ENCODE results near the gene ANKLE2.
"Not testable (repeated sequence)": the region's sequence is repeated elsewhere in the genome, so short reads cannot be mapped to it uniquely, and the experiment has no call there.

The ANKLE2 gene

DNA sequence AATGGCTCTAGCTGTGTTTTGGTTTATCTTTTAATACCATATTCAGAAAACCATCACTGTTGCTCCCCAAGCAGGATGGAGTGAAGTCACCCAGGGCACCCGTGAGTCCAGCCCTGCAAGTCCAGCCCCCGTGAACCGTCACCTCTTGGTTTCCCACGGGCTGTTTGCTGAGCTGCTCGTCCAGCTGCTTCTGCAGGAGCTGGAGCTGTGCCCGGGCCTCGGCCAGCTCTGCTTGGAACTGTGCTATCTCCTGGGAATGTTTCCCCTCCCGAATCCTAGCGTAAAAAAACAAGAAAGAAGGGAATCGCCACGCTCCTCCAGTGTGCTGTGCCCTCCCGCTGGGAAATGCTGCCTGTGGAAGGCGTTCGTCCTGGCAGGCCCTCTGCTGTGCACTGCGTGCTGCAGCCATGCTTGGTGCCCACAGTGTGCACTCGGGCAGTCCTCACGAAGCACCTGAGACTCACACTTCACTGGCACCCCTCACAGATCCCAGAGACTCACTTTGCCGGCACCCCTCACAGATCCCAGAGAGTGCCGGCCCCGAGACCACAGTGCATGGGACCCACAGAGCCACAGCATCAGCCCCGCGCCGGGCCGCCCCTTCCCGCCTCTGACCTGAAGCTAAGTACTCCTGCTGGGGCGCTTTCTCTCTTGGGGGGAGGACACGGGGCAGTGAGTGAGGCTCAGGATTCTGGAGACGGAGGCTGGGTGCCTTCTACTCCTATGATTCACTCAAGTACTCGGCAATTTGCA is 15.4 kb upstream of the ANKLE2 start:
- DNase-seq (ENCODE audit: low read depth in 2 of 2) = no peak

DNA sequence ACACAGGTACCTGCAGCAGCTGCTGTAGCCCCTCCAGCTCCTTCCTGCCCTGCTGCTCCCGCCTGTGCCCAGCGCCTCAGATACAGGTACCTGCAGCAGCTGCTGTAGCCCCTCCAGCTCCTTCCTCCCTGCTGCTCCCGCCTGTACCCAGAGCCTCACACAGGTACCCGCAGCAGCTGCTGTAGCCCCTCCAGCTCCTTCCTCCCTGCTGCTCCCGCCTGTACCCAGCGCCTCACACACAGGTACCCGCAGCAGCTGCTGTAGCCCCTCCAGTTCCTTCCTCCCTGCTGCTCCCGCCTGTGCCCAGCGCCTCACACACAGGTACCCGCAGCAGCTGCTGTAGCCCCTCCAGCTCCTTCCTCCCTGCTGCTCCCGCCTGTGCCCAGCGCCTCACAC is 14.6 kb upstream of the ANKLE2 start:
- not testable (repeated sequence) for DNase-seq (ENCODE audit: low read depth in 2 of 2)

DNA sequence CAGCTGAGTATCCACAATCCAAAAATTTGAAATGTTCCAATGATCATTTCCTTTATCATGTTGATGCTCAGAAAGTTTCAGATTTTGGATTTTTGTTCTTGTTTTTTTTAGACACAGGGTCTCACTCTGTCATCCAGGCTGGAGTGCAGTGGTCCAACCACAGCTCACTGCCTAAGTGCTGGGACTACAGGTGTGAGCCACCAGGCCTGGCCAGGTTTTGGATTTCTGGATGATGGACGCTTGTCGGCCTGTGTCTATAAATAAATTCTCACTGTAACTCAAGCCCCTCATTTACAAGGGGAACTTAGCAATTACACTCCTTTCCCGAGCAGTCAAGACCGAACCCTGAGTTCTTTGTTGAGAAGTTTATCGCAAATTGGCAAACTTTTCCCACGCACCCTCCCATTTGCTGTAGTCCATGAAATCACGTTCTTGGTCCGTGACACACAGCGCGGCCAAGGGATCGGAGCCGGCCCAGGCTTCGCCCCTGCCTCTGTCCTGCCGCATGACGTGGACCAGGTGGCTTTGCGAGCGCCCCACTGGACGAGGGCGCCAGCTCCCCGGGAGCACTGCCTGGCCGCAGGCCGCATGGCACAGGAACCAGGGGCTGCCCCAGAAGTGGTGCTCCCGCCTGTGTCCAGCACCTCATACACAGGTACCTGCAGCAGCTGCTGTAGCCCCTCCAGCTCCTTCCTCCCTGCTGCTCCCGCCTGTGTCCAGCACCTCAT is 14.0 kb upstream of the ANKLE2 start:
- no peak for DNase-seq (ENCODE audit: low read depth in 2 of 2)

DNA sequence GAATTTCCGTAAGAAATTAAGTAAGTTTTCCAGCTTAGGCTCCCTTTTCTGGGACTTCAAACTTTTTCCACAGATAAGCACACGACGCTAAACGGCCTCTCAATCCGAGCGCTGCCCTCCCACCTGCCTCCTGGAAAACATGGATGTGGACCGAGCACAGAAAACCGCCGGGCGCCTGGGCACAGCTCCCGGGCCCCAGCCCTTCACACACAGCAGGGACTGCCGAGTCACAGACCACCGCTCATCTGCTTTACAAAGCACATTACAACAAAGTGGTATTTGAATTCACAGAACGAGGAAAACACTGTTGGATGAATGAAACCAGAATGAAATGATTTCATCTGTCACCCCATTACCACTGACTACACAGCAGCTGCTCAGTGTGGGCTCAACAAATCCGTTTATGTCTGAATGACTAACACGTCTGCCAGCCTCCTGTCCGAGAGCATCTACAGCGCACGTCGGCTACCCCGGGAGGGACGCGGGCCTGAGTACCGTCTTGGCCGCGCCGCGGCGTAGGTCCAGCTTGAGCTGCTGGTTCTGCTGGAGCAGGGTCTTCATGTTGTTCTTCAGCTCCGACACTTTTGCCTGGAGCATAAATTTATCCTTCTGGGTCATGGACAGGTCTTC is 13.1 kb upstream of the ANKLE2 start:
- no peak for DNase-seq (ENCODE audit: low read depth in 2 of 2)

DNA sequence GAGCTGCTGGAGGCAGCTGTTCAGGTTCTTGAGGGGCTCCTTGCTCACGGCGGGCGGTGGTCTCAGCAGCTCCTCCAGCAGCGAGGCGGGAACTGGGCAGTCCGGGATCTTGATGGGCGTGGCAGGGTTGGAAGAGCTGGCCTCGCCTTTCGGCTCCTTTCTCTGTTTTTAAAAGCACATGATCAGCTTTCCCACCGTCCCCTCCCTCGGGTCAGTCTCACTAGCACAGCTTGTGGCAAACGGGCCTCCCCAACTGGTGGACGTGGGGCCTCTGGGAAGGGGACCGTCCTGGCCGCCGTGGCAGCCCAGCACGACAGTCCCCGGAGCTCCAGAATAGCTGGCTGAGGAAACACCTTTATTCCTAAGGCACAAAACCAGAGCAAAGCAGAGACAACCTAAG is 12.5 kb upstream of the ANKLE2 start:
- DNase-seq (ENCODE audit: low read depth in 2 of 2) = no peak

DNA sequence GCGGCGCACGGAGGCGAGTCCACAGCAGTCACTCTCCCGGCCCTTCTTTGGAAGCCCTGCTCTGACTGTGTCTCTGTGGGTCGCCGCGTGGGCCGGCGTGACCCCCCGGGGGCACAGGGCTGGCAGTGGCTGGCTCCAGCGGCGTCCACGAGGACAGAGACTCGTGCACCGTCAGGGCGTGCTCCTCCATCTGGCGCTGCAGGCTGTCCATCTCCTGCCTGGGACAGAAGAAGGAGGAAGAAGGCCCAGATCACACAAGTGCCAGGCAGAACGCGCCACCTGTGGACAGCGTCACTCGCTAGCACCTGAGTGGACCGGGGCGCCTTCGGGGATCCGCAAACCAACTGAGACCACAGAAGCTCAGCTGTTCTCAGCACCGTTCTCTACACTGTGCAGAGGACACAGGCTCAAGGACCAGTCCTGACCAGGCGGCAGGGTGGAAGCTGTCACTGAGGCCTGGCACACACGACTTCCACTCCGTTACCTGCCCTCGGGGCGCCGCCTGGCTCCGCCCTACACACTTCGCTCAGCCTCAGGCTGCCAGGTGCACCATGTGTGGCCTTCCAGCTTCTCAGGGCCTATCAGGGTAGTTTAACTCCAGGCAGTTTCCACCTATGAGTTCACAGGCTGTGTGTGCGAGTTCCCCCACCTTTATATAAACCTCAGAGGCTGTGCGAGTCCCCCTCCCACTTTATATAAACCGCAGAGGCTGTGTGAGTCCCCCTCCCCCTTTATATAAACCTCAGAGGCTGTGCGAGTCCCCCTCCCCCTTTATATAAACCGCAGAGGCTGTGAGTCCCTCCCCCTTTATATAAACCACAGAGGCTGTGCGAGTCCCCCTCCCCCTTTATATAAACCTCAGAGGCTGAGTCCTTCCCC is 11.7 kb upstream of the ANKLE2 start:
- no peak for DNase-seq (ENCODE audit: low read depth in 2 of 2)

DNA sequence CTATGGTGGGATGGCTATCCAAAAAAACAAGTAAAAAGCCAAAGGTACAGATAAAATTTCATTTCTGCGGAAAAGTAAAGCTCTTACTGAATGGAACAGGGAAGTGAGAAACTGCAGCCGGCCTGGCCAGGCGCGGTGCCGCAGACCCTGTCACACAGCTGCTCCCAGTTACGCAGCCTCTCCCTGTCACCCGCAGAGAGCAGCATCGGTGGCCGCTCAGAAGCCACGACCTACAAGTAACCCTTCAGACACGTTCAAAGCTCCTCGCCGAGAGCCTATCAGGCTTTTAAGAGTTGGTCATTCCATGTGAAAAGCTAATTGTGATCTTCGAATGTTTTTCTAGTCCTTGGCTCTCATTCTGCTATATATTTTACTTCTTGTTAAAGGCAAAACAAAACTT is 11.0 kb upstream of the ANKLE2 start:
- no peak for DNase-seq (ENCODE audit: low read depth in 2 of 2)

DNA sequence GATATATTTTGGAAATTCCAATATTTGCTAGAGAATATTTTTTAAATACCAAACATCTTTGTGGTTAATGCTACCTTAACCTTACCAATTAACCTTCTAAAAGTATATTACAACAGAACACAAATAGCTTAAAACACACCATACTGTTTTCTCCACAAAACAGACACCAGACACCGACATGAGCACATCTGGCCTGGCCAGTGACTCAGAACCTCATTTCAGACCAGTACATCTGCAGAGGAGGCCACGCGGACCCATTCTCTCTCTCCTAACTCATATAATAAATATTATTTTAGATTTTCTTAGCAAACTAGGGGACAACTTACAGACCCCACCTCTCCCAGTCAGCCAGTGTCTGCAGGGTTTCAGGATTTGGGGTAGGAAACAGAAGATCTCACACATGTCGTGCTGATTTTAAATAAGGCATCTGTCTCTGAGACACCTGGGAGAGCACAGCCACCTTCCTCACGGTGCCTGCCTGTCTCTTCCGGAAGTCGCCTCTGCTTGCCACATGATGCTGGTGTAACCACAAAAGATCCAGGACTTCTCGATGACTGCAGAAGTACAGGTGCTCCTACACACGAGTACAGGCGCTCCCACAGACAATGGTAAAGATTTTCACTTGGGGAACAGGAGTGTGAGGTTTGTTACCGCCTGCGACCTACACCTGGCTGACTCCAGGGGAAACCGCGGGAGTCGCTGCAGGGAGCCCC is 9.7 kb upstream of the ANKLE2 start:
- peak in 1 of 2 donors; percentile 15 for DNase-seq (ENCODE audit: low read depth in 2 of 2)

DNA sequence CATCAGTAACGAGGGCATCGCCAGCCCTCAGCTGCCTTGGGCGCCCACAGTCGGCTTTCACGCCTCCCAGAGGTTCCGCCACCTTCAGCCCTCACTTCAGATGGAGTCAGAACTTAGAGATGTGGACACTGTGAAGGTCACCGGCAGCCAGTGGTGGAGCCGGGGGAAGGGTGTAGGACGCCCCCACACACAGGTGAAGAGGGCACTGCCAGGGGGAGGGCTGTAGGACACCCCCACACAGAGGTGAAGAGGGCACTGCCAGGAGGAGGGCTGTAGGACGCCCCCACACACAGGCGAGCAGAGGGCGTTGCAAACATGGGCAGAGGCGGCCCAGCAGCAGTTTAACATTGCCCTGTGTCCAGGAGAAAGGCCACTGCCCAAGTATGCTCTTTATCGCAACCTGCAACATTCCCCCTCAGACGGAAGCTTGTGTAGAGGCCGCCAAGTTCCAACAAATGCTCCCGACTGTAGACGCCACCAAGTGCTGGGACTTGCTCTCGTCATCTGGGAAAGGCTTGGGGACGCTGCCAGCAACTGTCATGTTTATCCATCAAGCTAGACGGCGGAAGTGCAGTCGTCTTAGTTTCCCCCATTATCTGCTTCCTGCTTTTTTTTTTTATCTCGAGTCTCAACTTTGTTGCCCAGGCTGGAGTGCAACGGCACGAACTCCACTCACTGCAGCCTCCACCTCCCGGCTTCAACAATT is 4.9 kb upstream of the ANKLE2 start:
- no peak for DNase-seq (ENCODE audit: low read depth in 2 of 2)

DNA sequence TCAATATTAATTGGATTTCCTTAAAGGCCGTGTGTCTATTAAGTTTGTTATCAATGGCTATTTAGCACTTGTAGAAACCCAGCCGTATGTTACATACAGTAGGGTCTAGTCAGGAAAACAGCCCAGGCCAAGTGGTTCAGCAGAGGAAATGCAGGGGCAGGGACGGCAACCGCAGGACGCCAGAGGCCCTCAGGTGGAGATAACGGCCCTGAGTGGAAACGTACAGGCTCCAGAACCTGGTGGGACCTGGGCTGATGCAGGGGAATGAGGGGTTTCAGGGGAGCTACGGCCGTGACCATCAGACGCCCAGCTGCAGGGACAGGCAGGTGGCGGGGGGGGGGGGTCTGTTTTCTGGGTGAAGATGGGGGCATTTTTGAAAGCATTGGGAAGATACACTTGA is 3.7 kb upstream of the ANKLE2 start:
- no peak for DNase-seq (ENCODE audit: low read depth in 2 of 2)

DNA sequence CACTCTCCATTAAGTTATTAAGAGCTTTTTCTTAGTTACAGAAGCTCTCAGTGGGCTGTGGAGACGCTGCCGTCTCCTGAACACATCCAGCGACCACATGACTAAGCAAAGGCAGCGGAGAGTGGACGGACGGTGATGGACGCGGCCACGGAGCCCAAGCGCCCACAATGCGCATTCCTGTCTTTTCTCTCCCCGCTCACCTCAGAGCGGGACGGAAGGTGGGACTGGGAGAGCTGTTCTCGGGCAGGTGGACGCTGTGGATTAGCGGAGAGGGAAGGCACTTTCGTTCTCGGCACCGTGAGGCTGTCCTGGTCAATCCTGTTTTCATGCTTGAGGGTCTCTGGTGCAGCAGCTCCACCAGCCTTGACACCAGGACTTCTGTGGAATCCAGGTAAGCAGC is 2.6 kb upstream of the ANKLE2 start:
- DNase-seq (ENCODE audit: low read depth in 2 of 2) = no peak

DNA sequence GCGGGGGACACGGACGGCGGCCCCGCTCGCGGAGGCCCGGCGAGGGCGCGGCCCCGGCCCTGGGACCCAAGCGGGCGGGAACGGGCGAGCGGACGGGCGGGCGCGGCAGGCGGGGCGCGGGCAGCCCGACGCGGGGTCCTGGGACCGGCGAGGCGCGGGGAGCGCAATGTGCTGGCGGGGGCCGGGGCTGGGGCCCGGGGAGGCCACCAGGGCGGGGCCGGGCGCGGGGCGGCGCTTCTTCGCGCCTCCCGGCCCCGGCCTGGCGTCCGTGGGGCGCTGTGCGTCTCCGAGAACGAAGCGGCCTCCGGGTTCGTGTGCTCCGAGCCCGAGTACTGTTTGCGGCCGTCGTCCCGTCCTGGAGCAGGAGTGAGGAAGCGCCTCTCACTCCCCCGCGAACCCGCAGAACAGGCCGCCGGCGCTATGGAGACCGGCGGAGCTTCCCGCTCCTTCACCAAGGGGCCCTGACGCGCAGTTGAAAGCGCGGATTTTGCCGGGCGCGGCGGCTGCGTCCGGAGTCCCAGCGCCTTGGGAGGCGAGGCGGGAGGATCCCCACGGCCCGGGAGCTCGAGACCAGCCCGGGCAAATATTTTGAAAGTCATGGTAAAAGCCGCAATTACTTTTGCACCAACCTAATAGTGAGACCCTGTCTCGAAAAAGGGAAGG is 420 bp upstream of the ANKLE2 start:
- peak; percentile 75 to 80 for DNase-seq (ENCODE audit: low read depth in 2 of 2)

DNA sequence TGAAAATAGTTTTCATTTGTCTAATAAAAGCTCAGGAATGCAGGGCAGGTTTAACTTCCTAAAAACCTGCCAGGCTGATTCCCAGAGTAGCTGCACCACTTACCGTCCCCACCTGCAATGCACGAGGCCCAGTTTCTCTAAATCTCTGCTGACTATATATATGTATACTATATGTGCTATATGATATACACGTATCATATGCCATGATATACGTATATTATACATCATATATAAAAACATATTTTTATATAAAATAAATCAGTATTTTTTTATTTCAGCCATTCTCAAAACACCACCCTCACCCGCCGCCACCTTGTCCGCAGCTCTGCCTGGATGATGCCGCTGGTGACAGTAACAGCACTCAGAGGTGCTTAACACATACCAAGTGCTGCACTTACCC is 2.3 kb downstream of the ANKLE2 start:
- no peak for DNase-seq (ENCODE audit: low read depth in 2 of 2)

DNA sequence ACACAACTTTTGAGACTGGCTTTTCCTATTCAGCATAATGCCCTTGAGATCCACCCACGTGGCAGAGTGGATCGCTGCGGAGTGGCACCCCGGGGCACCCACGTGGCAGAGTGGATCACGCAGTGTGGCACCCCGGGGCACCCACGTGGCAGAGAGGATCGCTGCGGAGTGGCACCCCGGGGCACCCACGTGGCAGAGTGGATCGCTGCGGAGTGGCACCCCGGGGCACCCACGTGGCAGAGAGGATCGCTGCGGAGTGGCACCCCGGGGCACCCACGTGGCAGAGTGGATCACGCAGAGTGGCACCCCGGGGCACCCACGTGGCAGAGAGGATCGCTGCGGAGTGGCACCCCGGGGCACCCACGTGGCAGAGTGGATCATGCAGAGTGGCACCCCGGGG is 2.8 kb downstream of the ANKLE2 start:
- not testable (repeated sequence) for DNase-seq (ENCODE audit: low read depth in 2 of 2)

DNA sequence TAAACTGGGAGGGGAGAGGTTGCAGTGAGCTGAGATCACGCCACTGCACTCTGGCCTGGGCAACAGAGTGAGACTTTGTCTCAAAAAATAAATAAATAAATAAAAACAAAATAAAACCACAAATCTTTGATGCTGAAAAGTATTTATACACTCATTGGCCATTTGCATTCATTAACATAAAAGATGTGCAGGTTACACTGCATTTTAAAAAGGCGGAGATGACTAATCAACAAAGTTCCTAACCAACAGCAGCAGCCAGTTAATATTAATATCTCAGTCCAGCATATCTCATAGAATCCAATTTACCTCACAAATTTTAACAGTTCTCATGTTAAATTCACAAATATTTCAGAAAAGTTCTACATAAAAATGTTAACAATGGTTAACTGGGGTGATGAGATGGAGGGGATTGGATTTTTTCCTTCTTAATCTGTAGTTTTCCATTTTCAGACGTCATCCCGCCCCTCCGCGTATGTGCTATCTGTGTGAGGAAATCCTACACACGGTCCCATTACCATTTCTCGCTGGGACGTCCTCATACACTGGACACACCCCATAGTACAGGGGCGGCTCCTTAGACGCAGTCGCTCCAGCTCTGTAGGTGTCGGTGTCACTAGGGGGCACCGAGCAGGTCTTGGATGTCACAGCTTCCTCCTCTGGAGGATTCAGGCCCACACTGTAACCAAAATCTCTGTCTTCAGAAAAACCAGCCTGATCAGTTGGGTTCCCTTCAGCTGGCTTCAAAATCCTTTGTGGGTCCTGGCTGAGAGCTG is 7.3 kb downstream of the ANKLE2 start:
- no peak for DNase-seq (ENCODE audit: low read depth in 2 of 2)

DNA sequence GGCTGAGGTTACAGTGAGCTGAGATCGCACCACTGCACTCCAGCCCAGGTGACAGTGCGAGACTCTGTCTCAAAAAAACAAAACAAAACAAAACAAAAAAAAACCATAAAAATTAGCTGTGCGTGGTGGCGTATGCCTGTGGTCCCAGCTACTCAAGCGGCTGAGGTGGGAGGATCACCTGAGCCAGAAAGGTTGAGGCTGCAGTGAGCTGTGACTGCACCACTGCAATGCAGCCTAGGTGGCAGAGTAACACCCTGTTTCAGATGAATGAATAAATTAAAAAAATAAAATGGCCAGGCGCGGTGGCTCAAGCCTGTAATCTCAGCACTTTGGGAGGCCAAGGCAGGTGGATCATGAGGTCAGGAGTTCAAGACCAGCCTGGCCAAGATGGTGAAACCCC is 8.0 kb downstream of the ANKLE2 start:
- DNase-seq (ENCODE audit: low read depth in 2 of 2) = not testable (repeated sequence)

DNA sequence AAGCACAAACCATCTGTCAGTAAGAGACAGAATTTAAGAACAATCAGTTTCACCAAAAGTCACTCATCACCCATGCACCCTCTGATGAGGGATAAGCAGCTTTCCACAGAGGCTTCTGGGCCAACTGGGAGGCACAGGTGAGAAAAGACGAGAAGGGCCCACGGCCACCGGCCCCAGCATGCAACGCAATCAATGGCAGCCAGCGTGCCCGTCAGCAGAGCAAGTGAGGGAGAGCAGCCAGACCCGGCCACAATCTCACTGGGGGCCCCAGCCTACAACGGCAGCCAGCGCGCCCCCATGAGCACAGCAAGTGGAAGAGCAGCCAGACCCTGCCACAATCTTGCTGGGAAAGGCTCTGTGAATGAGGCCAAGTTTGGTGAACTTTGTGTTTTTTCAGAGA is 13.3 kb downstream of the ANKLE2 start:
- DNase-seq (ENCODE audit: low read depth in 2 of 2) = no peak

DNA sequence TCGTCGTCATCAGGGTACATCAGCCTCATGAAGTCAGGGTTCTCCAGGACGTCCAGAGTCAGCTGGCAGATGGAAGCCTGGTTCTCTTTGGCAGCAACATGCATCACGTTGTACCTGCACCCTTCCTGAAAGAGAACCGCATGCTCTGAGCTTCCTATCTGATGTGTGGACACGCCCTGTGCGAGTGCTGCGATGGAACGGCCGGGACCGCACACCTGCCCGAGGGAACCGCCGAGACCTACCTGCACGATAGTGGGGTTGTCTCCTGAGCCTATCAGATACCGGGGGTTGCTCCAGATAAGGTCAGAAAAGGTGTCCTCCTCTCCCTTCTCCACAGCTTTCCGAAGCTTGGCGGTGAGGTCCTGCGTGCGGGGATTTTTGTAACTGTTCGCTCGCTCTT is 13.7 kb downstream of the ANKLE2 start:
- no peak for DNase-seq (ENCODE audit: low read depth in 2 of 2)

DNA sequence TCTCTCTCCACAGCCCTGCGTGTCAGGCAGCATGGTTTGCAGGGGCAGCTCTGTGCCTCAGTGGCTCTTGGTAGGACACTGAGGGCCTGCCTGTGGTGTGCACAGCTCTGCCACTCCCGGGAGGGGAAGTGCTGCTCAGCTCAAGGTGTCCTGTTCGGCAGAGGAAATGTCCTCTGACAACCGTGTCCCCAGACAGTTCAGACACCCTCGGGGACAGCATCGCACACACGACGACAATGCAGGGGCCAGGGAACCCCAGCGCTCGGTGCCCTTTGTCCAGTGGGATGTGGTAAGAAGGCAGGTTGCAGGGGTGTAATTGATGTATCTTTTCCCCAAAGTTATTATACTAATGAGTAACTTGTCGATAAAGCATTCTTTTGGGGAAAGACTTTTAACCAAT is 14.2 kb downstream of the ANKLE2 start:
- no peak for DNase-seq (ENCODE audit: low read depth in 2 of 2)
